Pulmonary artery endothelial cell (primary cell): ENCODE data around the gene ATP13A3. TPM values are rescaled to one million over a fixed set of nuclear protein-coding genes. Genes with fewer than 3 reads are reported as not detected.

Source experiments
- DNase-seq: peaks from one replicate; pipeline ENCODE4 v3.0.0-alpha.2; 2011; ENCODE audit warnings: low read depth, low spot score
- total RNA-seq: library from RNA; depleted of rRNA; stranded (reverse); fragments of >200 nt; gene quantifications from 2 replicates; pipeline ENCODE4 v1.2.3, GENCODE V29; 2014

Gene ATP13A3
- total RNA-seq, 1 donor from 2014 or later = 198 TPM

DNA sequence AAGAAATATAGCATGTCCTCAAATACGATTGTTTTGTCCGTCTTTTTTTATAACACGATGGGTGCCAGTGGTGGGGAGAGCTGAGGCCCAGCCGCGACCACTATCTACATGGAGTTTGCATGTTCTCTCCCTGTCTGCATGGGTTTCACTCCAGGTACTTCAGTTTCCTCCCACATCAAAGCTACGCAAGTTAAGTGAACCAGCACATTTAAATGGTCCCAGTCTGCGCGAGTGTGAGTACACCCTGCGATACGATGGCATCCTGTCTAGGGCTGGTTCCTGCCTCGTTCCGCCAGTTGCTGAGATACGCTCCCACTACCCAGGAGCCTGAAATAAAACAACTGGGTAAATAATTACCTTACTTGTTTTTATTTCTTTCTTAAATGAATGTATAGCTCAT is 40.6 kb downstream of the ATP13A3 start:
- DNase-seq = no peak

DNA sequence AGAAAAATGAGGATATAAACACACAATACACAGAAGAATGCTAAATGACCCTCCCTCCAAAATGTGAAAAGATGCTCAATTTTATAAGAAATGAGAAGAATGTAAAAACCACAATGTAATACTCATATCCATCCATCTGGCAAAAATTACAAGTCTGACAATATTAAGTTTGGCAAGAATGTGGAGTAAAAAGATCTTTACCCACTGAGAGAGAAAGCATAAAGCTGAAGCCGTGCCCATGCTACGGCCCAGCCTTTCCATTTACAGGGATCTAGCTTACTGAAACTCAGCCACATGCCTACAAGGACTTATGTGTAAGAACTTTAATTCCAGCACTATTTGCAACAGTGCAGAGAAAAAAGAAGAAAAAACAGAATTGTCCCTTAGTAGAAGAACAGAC is 42.9 kb downstream of the ATP13A3 start:
- no peak for DNase-seq

DNA sequence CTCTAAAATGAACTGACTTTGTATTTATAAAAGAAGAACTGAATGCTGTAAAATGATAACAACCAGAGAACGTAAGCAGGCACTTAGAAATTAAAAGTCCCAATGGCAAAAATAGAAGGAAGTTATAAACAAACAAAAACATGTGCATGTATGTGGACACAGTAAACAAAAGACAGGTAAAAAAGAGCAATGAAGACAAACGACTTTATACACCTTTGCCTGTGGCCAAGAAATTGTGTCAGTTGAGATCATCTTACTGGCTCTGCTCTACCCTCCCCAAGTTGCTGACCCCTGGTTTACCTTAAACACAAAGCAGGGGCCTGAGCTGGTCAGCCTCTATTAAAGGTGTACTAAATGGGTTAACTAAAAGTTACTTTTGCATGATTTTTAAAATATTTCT is 46.0 kb downstream of the ATP13A3 start:
- no peak for DNase-seq

DNA sequence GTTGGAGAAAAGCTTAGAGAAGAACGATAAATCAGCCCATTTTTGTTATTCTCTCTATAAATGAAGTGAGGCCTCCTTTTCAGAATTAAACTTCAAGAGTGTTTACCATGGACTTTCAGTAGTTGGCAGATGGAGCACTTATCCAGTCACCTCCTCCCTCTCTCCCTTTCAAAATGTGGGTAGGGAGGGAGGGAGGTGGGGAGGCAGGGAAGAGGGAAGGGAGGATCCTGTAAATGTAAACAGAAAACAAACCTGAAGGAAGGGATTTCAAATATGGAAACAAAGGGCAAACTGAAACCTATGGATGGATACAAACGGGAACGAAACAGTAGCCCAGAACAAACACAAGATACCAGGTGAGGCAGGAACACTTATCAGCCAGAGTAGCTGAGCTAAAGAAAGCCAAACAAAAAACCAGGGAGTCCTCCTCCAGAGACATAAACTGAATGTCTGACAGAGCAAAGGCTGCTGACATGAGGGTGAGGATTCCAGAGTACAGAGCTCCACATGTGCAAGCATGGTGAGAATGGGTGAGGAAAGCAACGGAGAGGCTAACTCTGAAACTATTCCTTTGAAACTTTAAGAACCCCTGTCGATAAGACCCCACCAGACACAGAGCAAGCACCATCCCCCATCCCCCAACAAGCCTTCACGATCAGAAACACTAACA is 46.8 kb downstream of the ATP13A3 start:
- no peak for DNase-seq

DNA sequence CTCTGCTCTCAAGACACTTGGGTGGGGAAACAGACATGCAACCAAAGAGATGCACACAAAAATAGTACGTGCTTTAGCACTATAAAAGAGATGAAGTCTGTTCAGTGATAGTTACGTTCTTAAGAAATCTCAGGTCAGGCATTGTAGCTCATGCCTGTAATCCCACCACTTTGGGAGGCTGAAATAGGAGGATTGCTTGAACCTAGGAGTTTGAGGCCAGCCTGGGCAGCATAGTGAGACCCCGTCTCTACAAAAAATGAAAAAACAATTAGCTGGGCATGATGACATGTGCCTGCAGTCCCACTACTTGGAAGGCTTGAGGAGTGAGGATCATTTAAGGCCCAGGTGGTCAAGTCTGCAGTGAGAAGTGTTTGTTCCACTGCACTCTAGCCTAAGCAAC is 52.3 kb downstream of the ATP13A3 start:
- no peak for DNase-seq

DNA sequence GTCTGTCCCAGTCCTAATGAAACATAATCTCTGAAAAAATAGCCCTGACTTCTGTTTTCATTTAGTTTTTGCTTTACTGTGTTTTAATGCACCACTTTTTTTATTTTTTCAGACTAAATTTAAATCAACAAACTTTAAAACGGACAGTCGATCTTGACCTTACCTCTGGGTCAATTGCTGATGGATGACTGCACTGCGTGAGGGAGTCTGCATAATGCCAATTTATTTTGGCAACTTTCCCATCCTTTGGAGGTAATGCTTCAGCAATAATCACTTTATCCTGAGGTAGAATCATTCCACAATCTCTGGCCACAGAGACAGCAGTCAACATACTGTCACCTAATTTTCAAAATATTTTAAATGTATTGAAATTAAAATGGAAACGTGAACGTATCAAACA is 55.2 kb downstream of the ATP13A3 start:
- no peak for DNase-seq

DNA sequence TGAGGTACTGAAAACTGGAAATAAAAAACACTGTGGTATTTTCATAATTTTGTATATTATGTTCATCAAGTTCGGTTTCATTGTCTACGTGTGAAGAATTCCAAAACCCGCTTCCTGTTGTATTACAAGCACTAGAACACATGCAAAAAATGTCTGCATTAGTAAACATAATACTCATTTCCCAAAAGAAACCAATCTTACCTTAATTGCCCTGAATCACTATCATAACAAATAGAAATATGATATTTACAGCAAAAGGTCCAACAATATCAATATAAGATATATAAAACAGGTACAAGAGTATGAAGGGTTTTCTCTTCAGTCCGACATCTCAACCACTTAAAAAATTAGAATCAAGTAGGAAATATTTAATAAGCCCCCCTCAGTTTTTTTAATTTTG is 61.4 kb downstream of the ATP13A3 start:
- DNase-seq = peak; percentile 2

DNA sequence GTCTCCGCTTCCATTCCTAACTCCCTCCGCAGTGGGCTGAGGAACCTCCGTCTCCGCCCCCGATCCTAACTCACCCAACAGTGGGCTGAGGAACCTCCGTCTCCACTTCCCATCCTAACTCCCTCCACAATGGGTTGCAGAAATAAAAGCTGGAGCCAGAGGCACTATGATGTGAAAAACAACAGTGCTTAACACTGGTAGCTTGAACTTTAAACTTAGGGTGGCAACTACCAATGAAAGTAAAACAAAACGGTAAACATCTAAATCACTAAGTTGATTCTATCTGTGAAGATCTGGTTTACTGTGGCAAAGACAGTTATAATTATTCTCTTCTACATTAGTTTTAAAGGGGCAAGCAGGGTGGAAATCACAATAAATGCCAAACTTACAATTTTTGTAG is 61.8 kb downstream of the ATP13A3 start:
- no peak for DNase-seq

DNA sequence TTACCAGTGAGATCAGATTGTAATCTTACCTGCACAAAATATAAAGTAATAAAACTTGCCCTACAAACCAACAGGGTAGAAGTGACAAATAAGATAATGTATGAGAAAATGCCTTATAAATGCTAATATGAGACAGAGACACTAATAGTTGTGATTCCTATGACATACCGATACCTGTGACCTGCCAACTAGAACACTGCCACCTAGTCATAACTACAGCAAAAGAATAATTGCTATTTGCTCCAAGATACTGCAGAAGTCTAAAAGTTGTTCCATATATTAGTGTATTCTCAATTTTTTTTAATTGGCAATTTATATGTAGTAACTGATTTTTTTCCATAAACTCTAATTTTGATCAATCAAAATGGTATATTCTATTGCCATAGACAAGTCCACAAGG is 62.4 kb downstream of the ATP13A3 start:
- DNase-seq = no peak

DNA sequence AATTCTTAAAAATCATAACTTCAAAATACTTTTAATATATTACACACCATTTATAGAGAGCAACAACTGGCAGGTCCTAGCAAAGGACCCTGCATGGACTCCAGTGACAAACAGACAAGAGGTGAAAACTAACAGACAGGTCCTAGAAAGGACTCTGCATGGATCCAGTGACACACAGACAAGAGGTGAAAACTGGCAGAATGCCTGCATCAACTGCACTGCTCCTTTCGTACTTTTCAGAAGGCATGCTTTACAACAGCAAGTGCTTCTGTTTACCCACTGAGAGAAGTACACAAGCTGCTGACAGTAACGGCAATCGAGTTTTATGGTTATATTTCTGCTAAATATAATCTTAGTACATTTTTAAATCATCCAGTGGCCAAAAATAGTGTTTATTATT is 63.5 kb downstream of the ATP13A3 start:
- no peak for DNase-seq

DNA sequence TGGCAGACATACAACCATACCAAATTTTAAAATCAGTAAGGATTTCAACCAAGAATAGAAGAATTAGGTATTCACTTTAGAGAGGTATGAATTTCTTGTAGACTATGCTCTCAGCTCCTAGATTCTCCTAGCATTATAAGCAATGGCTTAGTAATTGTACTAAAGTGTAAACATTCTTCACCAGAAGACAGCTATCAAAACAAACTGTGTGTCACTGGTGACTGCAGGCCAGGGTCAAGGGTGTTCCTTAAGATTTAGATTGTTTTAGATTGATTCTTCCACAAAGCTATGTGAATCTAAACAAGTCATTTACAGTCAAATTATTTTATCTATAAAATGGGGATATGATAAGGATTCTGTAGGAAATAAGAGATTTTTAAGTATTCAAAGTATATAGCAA is 64.6 kb downstream of the ATP13A3 start:
- DNase-seq = no peak

DNA sequence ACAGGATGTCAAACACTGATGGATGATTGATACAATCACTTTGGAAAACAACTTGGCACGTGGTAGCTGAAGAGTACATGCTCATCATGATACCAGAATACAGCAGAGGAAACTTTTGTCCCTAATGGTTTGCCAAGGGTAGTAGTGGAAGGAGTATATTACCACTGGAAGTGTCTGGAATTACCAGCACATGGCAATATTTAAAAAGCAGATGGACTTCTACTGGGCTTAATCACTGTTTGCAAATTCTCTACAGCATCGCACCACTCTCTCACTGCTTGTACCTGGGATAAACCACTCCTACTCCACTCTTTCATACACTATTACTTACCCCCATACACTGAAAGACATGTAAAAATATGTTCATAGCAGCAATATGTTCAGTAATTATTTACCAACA is 68.1 kb downstream of the ATP13A3 start:
- no peak for DNase-seq

DNA sequence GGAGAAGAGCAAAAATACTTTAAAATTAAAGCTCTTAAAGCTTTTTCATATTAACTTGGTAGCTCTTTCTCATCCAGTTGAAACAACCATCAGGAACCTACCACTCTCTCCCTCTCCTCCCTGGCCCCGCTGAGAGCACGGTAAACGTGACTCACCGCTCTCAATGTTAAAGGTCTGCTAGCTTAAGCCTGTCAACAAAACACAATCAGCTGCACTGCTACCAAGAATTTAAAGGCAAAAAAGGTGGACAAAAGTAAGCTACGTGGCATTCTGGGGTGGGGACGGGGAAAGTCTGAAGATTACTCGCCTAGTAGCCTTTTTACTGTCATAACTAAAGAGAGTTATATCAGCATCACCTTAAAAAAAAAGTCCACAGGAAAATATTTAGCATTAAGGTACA is 79.4 kb downstream of the ATP13A3 start:
- no peak for DNase-seq

DNA sequence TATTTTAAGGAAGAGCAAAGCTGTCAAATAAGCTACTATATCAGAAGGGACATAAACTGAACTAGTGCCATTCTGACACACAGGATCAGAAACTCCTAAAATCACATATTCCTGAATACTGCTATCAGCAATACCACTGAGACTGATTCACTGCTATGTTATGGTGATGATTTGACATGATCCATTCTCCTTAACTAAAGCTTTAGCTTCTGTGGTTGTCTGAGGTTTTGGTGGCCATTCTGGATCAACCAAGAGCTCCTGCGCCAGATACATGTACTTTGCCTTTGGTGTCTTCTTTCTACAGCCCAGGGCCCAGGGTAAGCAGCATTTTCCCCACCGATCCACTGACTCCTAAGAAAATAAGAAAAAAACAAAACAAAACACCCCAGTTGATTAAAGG is 81.0 kb downstream of the ATP13A3 start:
- no peak for DNase-seq

DNA sequence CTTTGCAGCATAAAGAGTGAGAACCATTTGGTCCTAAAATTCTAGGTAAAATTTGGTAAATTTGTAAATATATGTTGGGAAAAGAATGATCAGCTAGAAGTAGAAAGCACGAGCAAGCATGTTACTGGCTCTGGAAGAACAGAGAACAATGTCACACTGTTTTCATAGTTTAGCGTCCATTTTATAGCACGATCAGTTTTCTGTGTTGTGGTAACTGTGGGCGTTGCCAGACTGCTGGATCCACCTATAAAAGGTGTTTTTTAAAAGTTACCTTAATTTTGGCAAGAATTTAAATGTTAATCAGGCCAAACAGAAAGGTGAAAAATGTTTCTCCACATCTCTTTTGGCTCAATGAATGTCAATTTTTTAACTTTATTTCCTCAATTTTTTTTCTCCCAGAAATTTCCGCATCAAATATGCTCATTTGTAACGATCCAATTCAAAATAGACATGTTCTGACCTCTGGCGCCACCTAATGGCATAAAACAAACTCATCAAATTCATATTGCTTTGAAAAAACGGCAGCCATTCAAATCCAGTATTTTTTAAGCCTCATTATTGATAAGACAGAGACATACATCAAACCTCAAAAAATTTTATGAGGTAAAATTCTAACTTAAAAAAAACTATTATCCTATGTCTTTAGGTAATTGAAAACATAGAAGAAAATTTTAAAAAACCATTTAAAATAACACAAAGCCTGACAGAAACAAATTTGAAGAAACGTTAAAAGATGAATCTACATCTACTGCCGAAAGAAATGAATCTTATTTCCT is 82.2 kb downstream of the ATP13A3 start:
- DNase-seq = peak; percentile 20

DNA sequence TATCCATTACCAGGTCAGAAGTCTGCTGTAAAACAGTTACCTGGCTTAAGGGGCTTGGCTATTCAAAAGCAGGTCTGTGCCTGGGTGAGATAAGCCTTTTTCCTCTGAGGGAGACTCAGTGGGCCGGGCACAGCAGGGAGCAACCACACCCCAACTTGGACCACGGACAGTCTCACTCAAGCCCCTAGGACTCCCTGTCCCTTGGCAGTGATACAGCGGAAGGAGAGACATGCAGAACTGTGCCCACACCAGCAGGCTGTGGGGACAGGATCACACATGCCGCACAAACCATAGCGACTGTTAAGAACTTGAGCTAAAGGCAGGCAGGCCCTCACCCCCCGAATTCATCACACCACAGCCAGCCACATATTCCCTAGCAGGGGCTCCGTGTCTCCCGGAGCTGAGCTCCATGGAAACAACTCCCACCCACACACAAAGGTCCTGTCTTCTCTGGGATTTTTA is 84.9 kb downstream of the ATP13A3 start:
- DNase-seq = no peak

DNA sequence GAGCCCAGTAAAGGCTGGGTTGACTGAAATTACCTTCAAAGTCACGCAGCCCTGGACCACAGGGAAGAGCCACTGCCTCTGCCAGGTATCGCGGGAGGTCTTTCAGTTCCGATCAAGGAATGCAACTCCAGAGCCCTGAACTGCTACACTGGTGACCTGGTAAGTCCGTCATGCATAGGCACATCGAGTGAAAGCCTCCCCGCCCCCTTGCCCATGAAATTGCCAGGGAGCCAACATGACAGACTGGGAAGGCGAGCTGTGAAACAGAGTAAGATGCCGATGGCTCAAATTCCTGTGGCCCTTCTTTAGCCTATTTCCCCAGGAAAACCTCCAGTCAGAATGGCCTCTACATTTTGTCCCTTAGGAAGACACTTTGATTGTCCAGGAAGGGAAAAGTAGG is 85.5 kb downstream of the ATP13A3 start:
- no peak for DNase-seq

DNA sequence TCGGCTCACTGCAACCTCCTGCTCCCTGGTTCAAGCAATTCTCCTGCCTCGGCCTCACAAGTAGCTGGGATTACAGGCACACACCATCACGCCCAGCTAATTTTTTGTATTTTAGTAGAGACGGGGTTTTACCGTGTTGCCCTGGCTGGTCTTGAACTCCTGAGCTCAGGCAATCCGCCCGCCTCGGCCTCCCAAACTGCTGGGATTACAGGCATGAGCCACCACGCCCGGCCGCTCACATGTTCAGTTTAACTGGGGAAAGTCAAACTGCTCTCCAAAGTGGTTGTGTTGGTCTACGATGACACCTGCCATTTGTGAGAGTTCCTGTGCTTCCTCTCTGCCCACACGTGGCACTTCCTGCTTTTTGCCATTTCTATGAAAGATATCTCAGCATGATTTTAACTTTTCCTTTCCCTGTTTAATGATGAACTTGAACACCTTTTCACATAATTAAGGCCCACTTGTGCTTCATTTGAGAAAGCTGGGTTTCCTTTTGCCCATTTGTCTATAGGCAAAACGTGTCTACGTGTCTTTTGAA is 86.9 kb downstream of the ATP13A3 start:
- no peak for DNase-seq

DNA sequence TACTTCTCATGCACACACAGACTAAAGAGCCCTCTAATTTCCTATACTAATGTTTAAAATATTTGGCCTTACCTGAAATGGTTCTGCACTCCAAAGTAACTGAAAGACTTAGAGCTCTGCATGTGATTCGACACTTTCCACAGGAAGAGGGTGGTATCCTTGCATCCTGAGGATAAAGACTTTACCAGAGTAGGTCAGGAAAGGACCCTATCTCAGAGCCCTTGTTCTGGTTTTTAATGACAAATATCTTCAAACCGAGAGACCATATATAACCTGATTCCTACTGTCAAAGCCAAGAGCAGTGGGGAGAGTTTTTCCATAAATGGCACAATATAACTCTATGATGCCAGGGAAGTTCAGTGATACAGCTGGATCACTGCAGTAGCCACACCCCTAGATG is 87.6 kb downstream of the ATP13A3 start, which contains the start of gene GP5:
TSS of gene GP5 (minus strand) at position 101 of the 400 bp plus-strand sequence. CDS start 984 bp downstream, outside the sequence.
- no peak for DNase-seq

DNA sequence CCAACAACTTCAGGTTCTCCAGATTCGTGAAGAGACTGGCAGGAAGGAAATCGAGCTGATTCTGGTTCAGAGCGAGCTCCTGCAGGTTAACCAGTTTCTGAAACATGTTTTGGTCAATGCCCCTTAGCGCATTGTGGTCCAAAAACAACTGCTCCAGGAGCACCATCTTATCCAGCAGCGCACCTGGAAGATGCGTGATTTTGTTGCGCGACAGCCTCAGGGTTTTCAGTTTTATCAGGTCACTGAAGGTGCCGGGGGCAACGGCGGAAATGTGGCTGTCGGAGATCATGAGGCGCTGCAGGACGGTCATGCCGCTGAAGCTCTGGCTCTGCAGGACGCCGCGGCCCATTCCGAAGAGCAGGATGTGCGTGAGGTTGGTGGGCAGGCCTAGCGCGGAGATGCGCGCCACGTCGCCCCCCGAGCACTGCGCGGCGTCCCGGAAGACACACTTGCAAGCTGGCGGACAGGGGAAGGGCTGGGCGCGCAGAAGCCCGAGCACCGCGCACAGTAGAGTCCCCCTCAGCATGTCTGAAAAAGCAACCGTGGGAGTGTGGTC is 89.0 kb downstream of the ATP13A3 start:
- no peak for DNase-seq

DNA sequence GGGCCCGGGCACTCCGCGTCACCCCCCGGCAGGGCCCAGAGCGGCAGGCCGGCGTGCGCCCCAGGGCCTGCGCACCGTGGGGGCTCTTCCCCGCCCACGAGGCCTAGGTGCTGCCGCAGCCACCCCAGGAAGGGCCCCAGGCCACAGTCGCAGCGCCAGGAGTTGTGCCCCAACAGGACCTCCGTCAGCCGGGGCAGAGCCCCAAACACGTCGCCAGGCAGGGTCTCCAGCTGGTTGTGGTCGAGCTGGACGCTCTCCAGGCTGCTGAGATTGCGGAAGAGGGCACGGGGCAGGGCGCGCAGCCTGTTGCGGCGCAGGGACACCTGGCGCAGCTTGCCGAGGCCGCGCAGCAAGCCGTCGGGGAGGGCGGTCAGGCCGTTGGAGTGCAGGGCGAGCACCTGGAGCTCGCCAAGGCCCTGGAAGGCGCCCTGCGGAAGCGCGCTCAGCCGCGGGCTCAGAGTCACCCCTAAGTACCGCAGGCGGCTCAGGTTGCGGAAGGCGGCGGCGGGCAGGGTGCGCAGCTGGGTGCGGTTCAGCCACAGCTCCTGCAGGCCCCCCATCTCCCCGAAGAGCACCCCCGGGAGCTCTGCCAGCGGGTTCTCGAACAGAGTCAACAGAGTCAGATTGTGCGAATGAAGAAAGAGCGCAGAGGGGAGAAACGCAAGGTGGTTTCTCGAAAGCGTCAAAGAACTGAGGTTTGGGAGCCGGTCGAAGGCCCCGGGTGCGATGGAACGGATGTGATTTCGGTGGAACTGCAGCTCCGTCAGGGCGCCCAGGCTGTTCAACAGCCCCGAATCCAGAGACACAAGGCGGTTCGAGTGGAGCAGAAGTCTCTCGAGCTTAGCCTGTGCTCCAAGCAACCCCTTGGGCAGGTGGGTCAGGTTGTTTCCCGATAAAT is 89.7 kb downstream of the ATP13A3 start:
- DNase-seq = no peak

DNA sequence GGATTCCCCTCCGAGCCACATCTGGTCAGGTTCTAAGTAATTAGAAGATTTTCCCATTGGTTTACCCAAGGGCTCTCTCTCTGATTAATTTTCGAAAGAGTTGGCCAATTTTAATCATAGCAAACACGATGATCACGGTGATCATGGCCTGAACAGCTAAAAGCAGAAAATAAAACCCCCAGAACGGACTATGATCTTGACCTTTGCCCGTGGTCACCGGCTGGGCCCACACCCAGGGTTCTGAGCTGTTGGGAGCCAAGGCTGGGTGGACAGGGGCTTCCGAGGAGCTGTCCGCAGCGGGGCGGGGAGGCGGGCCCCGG is 90.3 kb downstream of the ATP13A3 start:
- DNase-seq = no peak
